Peyer's patch (tissue), 4 donors: ENCODE results near the gene TPRN.

ENCODE experiments used
- POLR2A ChIP-seq, 2 donors: fragments of 450-650 bp; IDR thresholded peaks; one replicate each; pipeline ENCODE4 v1.5.1; 2017; ENCODE audit warnings: antibody characterized with exemption in 2 of 2, mild to moderate bottlenecking in 2 of 2, moderate library complexity in 2 of 2
- TF ChIP-seq, protein P1 (sequence below), 6 experiments: fragments of 450-650 bp in 4 of 6; fragments of 200-600 bp in 2 of 6; sonication (generic) in 1 of 6; IDR thresholded peaks; one replicate each; pipeline ENCODE4 v1.5.1; 2017 to 2019; ENCODE audit warnings: antibody characterized with exemption in 6 of 6, mild to moderate bottlenecking in 3 of 6, moderate library complexity in 1 of 6

GRCh38 chr9:137247135-137247915, 46.8 kb upstream of the TPRN start:
- TF ChIP-seq POLR2A (IDR thresholded peaks at IDR 0.05): no peak
- TF ChIP-seq, protein P1, sequence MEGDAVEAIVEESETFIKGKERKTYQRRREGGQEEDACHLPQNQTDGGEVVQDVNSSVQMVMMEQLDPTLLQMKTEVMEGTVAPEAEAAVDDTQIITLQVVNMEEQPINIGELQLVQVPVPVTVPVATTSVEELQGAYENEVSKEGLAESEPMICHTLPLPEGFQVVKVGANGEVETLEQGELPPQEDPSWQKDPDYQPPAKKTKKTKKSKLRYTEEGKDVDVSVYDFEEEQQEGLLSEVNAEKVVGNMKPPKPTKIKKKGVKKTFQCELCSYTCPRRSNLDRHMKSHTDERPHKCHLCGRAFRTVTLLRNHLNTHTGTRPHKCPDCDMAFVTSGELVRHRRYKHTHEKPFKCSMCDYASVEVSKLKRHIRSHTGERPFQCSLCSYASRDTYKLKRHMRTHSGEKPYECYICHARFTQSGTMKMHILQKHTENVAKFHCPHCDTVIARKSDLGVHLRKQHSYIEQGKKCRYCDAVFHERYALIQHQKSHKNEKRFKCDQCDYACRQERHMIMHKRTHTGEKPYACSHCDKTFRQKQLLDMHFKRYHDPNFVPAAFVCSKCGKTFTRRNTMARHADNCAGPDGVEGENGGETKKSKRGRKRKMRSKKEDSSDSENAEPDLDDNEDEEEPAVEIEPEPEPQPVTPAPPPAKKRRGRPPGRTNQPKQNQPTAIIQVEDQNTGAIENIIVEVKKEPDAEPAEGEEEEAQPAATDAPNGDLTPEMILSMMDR (IDR thresholded peaks at IDR 0.05): no peak
